Measurements from ENCODE around the gene FCHO2. TPM values are rescaled to one million over a fixed set of nuclear protein-coding genes. Genes with fewer than 3 reads are reported as not detected.

The FCHO2 gene
- 10 to 100 TPM; 34.4 to 38.2 TPM for total RNA-seq

- peak; percentile 94 for ATAC-seq (ENCODE audit: insufficient number of reproducible peaks, low FRiP score, low read depth)
- TF ChIP-seq CTCF (IDR thresholded peaks at IDR 0.05): peak; percentile 87
- DNase-seq (ENCODE audit: low spot score): peak; percentile 98
- Histone ChIP-seq H3K27me3 (replicated peaks; ENCODE audit: insufficient read depth) (no peaks in the 10 kb centered on the region), H3K4me1 (ENCODE audit: control insufficient read depth in 1 of 2, low read depth in 2 of 2) (peaks cover 31 to 51% of the 10 kb centered on the region in 2 donors), H3K36me3 (no peaks in the 10 kb centered on the region), H3K27ac (peak within 1 kb of the TSS; percentile 96 to 98), H3K9me3 (no peaks in the 10 kb centered on the region), H3K4me3 (peak within 1 kb of the TSS; percentile 87)
Measured at GRCh38 chr5:72955768-72956323, at the start of gene FCHO2. TSS of gene FCHO2 (plus strand) at chr5:72956041. CDS start at chr5:72956097, 56 bp downstream.

- TF ChIP-seq CTCF (IDR thresholded peaks at IDR 0.05): no peak
- DNase-seq (ENCODE audit: low spot score): no peak
- Histone ChIP-seq H3K9me3 (no peaks in the 10 kb centered on the region), H3K36me3 (peaks cover 45% of the 10 kb centered on the region), H3K27me3 (replicated peaks; ENCODE audit: insufficient read depth) (no peaks in the 10 kb centered on the region), H3K4me1 (ENCODE audit: control insufficient read depth in 1 of 2, low read depth in 2 of 2) (no peaks in the 10 kb centered on the region), H3K27ac (no peak overlapping the region), H3K4me3 (no peak overlapping the region)
- ATAC-seq (ENCODE audit: insufficient number of reproducible peaks, low FRiP score, low read depth): no peak
Measured at GRCh38 chr5:72906806-72907205, 49.0 kb upstream of the FCHO2 start.

GRCh38 chr5:72908664-72909063, 47.2 kb upstream of the FCHO2 start:
- ATAC-seq (ENCODE audit: insufficient number of reproducible peaks, low FRiP score, low read depth) (no peak), DNase-seq (ENCODE audit: low spot score) (no peak)
- Histone ChIP-seq H3K27ac (no peak overlapping the region), H3K4me3 (no peak overlapping the region), H3K36me3 (peaks cover 39% of the 10 kb centered on the region), H3K27me3 (replicated peaks; ENCODE audit: insufficient read depth) (no peaks in the 10 kb centered on the region), H3K4me1 (ENCODE audit: control insufficient read depth in 1 of 2, low read depth in 2 of 2) (no peaks in the 10 kb centered on the region), H3K9me3 (no peaks in the 10 kb centered on the region)
- TF ChIP-seq CTCF (IDR thresholded peaks at IDR 0.05): no peak

- H3K36me3 ChIP-seq: no peaks in the 10 kb centered on the region
- DNase-seq (ENCODE audit: low spot score) (no peak), ATAC-seq (ENCODE audit: insufficient number of reproducible peaks, low FRiP score, low read depth) (no peak)
- TF ChIP-seq CTCF (IDR thresholded peaks at IDR 0.05): no peak
- H3K27me3 ChIP-seq (replicated peaks; ENCODE audit: insufficient read depth): no peaks in the 10 kb centered on the region
- H3K9me3 ChIP-seq: no peaks in the 10 kb centered on the region
- H3K4me3 ChIP-seq: no peak overlapping the region
- no peaks in the 10 kb centered on the region for H3K4me1 ChIP-seq (ENCODE audit: control insufficient read depth in 1 of 2, low read depth in 2 of 2)
- H3K27ac ChIP-seq: no peak overlapping the region
Measured at GRCh38 chr5:72917371-72917776, 38.5 kb upstream of the FCHO2 start.

- DNase-seq (ENCODE audit: low spot score) (no peak), ATAC-seq (ENCODE audit: insufficient number of reproducible peaks, low FRiP score, low read depth) (no peak)
- no peak overlapping the region for H3K4me3 ChIP-seq
- no peaks in the 10 kb centered on the region for H3K4me1 ChIP-seq (ENCODE audit: control insufficient read depth in 1 of 2, low read depth in 2 of 2)
- no peaks in the 10 kb centered on the region for H3K27me3 ChIP-seq (replicated peaks; ENCODE audit: insufficient read depth)
- no peaks in the 10 kb centered on the region for H3K9me3 ChIP-seq
- TF ChIP-seq CTCF (IDR thresholded peaks at IDR 0.05): no peak
- no peaks in the 10 kb centered on the region for H3K36me3 ChIP-seq
- H3K27ac ChIP-seq: no peak overlapping the region
Measured at GRCh38 chr5:72920690-72921502, 34.9 kb upstream of the FCHO2 start.

Measured in thoracic aorta (tissue), 2 donors.